Right lobe of liver (tissue), 4 donors: Measurements from ENCODE around the gene GPR158.

Experiments used
- POLR2A ChIP-seq: fragments of 450-650 bp; IDR thresholded peaks from one replicate; pipeline ENCODE4 v1.6.1; 2017; ENCODE audit warnings: antibody characterized with exemption, mild to moderate bottlenecking
- TF ChIP-seq, protein P1 (sequence below), 4 donors: fragments of 200-600 bp in 3 of 4; fragments of 450-650 bp in 1 of 4; IDR thresholded peaks; one replicate each; pipeline versions ENCODE4 v1.5.1 to v1.8.0; 2016 to 2022; ENCODE audit warnings: antibody characterized with exemption in 4 of 4, mild to moderate bottlenecking in 2 of 4
- donor health status: DM: no; HTN: no; CAD: no.
- donor health status: DM: no; HTN: no; CAD: no.
- donor health status: DM: no; HTN: yes; CAD: no.

DNA sequence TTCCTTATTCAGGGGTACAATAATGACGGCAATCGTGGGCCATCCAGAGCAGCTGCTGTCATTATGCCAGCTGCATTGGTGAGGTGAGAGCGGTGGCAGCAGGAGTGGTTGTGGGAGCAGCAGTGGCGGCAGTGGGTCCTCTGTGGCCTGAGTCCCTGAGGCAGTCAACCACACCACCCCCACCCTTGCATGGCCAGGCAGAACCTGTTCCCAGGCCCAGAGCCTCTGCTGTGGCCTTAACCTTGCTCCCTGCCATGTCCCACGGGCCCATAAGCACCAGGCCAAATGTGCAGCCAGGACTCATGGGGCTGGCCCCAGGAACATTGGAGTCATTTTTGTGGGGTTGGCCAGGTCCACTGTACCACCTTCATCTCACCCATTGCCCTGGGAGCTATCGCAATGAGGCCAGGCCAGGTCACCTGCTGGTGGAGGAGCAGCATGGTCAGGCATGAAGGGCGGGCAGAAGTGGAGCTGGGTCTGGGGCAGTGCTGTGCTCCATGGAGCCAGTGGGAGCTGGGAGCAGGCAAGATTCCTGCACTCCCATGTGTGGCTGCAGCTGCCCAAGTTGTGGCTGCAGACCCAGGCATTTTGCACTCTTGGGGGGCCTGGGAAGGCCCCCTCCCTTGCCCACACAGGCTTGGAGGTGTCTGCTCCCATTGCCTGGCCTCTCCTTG is 213.5 kb downstream of the GPR158 start:
- no peak for TF ChIP-seq POLR2A
- TF ChIP-seq, protein P1, sequence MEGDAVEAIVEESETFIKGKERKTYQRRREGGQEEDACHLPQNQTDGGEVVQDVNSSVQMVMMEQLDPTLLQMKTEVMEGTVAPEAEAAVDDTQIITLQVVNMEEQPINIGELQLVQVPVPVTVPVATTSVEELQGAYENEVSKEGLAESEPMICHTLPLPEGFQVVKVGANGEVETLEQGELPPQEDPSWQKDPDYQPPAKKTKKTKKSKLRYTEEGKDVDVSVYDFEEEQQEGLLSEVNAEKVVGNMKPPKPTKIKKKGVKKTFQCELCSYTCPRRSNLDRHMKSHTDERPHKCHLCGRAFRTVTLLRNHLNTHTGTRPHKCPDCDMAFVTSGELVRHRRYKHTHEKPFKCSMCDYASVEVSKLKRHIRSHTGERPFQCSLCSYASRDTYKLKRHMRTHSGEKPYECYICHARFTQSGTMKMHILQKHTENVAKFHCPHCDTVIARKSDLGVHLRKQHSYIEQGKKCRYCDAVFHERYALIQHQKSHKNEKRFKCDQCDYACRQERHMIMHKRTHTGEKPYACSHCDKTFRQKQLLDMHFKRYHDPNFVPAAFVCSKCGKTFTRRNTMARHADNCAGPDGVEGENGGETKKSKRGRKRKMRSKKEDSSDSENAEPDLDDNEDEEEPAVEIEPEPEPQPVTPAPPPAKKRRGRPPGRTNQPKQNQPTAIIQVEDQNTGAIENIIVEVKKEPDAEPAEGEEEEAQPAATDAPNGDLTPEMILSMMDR (IDR thresholded peaks at IDR 0.05): no peak
